H1 (cell line): Measurements from ENCODE around the gene HORMAD2. TPM values are rescaled to one million over a fixed set of nuclear protein-coding genes. Genes with fewer than 3 reads are reported as not detected.

Source experiments
- CTCF ChIA-PET: fragments of 300-600 bp; sonication (Branson Sonifier 250); formaldehyde crosslinking; loops from one replicate; lab custom pipeline; 2021; ENCODE audit not compliant: partially characterized antibody; lab: Charles Lee
- POLR2A ChIA-PET: fragments of 300-600 bp; sonication (Branson Sonifier 250); formaldehyde crosslinking; loops from one replicate; lab custom pipeline; 2021; ENCODE audit warnings: inconsistent platforms; ENCODE audit not compliant: partially characterized antibody; lab: Charles Lee
- DNase-seq, 2 experiments: peaks; one replicate each; pipeline versions ENCODE4 v3.0.0 to v3.0.0-alpha.2; 2010 to 2022; ENCODE audit warnings: low spot score in 2 of 2, low read depth in 1 of 2, mixed read lengths in 1 of 2
- FAIRE-seq: peaks from 2 replicates; lab custom pipeline; 2011; peaks lifted over from hg19 to GRCh38; lab: Jason Lieb, UNC
- H2AFZ ChIP-seq: 2 replicates; pipeline ENCODE4 v1.8.1; 2012; ENCODE audit warnings: low read length, inconsistent platforms
- H2AK5ac ChIP-seq: 2 replicates; pipeline ENCODE4 v1.6.1; 2013; ENCODE audit warnings: low read depth, low read length
- H2BK120ac ChIP-seq: replicated peaks from 2 replicates; pipeline ENCODE3; 2013; ENCODE audit warnings: low read depth, low read length, inconsistent platforms
- H2BK12ac ChIP-seq: 2 replicates; pipeline ENCODE4 v1.6.1; 2013; ENCODE audit warnings: low read depth, low read length
- H2BK15ac ChIP-seq: 2 replicates; pipeline ENCODE4 v1.6.1; 2013; ENCODE audit warnings: low read length
- H2BK20ac ChIP-seq: 2 replicates; pipeline ENCODE4 v1.6.1; 2013; ENCODE audit warnings: low read length
- H2BK5ac ChIP-seq: 2 replicates; pipeline ENCODE4 v1.6.1; 2013; ENCODE audit warnings: low read depth, low read length
- H3K14ac ChIP-seq: 2 replicates; pipeline ENCODE4 v1.6.1; 2013; ENCODE audit warnings: inconsistent platforms; ENCODE audit not compliant: insufficient read length
- H3K18ac ChIP-seq: 2 replicates; pipeline ENCODE4 v1.6.1; 2013; ENCODE audit warnings: low read length; ENCODE audit errors: extremely low read depth
- H3K23ac ChIP-seq: 2 replicates; pipeline ENCODE4 v1.6.1; 2013; ENCODE audit warnings: inconsistent platforms; ENCODE audit not compliant: insufficient read length
- H3K23me2 ChIP-seq: 2 replicates; pipeline ENCODE4 v1.6.1; 2013; ENCODE audit warnings: low read depth, low read length
- H3K27ac ChIP-seq: 2 replicates; pipeline ENCODE4 v1.6.1; 2011; ENCODE audit warnings: low read depth, low read length, inconsistent platforms
- H3K27me3 ChIP-seq, 4 experiments: replicated peaks in 1 of 4; 1 replicate in 1 of 4; 2 replicates in 3 of 4; pipeline versions ENCODE4 v1.6.1 to v1.8.1; 2011 to 2013; ENCODE audit warnings: low read length in 3 of 4, mild to moderate bottlenecking in 3 of 4, inconsistent platforms in 2 of 4, mixed read lengths in 2 of 4, moderate library complexity in 1 of 4; ENCODE audit not compliant: control insufficient read depth in 3 of 4, insufficient read depth in 3 of 4; ENCODE audit errors: extremely low read depth in 1 of 4
- H3K36me3 ChIP-seq, 4 experiments: 2 replicates each; pipeline versions ENCODE4 v1.6.1 to v1.8.1; 2011 to 2013; ENCODE audit warnings: mild to moderate bottlenecking in 4 of 4, low read length in 3 of 4, moderate library complexity in 2 of 4, control low read depth in 1 of 4, inconsistent platforms in 1 of 4; ENCODE audit not compliant: insufficient read depth in 4 of 4, control insufficient read depth in 2 of 4
- H3K4ac ChIP-seq: replicated peaks from 2 replicates; pipeline ENCODE3; 2013; ENCODE audit warnings: low read length, low read depth, mixed read lengths, inconsistent platforms; ENCODE audit not compliant: insufficient read length
- H3K4me1 ChIP-seq, 4 experiments: replicated peaks in 1 of 4; 1 replicate in 1 of 4; 2 replicates in 3 of 4; pipeline versions ENCODE4 v1.6.1 to v1.8.1; 2011 to 2013; ENCODE audit warnings: low read length in 3 of 4, inconsistent platforms in 2 of 4, mixed read lengths in 1 of 4; ENCODE audit not compliant: insufficient read depth in 4 of 4, control insufficient read depth in 3 of 4
- H3K4me2 ChIP-seq, 2 experiments: 2 replicates each; pipeline versions ENCODE4 v1.6.1 to v1.8.1; 2011 to 2013; ENCODE audit warnings: low read depth in 2 of 2, low read length in 2 of 2, control low read depth in 1 of 2, inconsistent platforms in 1 of 2, mild to moderate bottlenecking in 1 of 2; ENCODE audit not compliant: insufficient read depth in 1 of 2
- H3K4me3 ChIP-seq, 4 experiments: fragments of 200-600, 300-600 bp in 1 of 4; sonication (generic), shearing (Covaris generic), sonication (Bioruptor Twin) in 1 of 4; 2 replicates each; pipeline versions ENCODE4 v1.5.1 to v1.8.1; 2011 to 2016; ENCODE audit warnings: low read length in 4 of 4, low read depth in 3 of 4, control low read depth in 2 of 4, inconsistent platforms in 2 of 4, mild to moderate bottlenecking in 2 of 4, mixed read lengths in 1 of 4, moderate library complexity in 1 of 4; ENCODE audit not compliant: insufficient read depth in 2 of 4; ENCODE audit errors: extremely low read depth in 1 of 4
- H3K56ac ChIP-seq: replicated peaks from 2 replicates; pipeline ENCODE3; 2013; ENCODE audit warnings: low read depth, mild to moderate bottlenecking, mixed read lengths, low read length, inconsistent platforms; ENCODE audit not compliant: insufficient read length
- H3K79me1 ChIP-seq: 2 replicates; pipeline ENCODE4 v1.6.1; 2013; ENCODE audit warnings: low read depth, low read length, control low read depth
- H3K79me2 ChIP-seq, 2 experiments: 2 replicates each; pipeline versions ENCODE4 v1.6.1 to v1.8.1; 2012 to 2013; ENCODE audit warnings: low read length in 2 of 2, mild to moderate bottlenecking in 2 of 2, inconsistent platforms in 1 of 2; ENCODE audit not compliant: insufficient read depth in 2 of 2, control insufficient read depth in 1 of 2
- H3K9ac ChIP-seq, 4 experiments: replicated peaks in 1 of 4; 1 replicate in 1 of 4; 2 replicates in 3 of 4; pipeline versions ENCODE4 v1.6.1 to v1.8.1; 2011 to 2013; ENCODE audit warnings: low read depth in 3 of 4, low read length in 3 of 4, control low read depth in 2 of 4, mild to moderate bottlenecking in 2 of 4, moderate library complexity in 2 of 4, inconsistent platforms in 1 of 4; ENCODE audit errors: extremely low read depth in 1 of 4
- H3K9me3 ChIP-seq, 2 experiments: 2 replicates each; pipeline versions ENCODE4 v1.6.1 to v1.8.1; 2012 to 2013; ENCODE audit warnings: mild to moderate bottlenecking in 2 of 2, moderate library complexity in 2 of 2, control low read depth in 1 of 2, inconsistent platforms in 1 of 2, low read depth in 1 of 2, low read length in 1 of 2, mixed read lengths in 1 of 2; ENCODE audit not compliant: insufficient read depth in 2 of 2
- H4K20me1 ChIP-seq, 2 experiments: replicated peaks in 1 of 2; 2 replicates each; pipeline versions ENCODE3 to v1.8.1; 2011 to 2013; ENCODE audit warnings: inconsistent platforms in 2 of 2, low read length in 2 of 2, mild to moderate bottlenecking in 1 of 2; ENCODE audit not compliant: insufficient read depth in 2 of 2, control insufficient read depth in 1 of 2
- H4K5ac ChIP-seq: 2 replicates; pipeline ENCODE4 v1.6.1; 2013; ENCODE audit warnings: low read length, low read depth, mixed read lengths, inconsistent platforms; ENCODE audit not compliant: insufficient read length
- H4K8ac ChIP-seq: 2 replicates; pipeline ENCODE4 v1.8.0; 2013; ENCODE audit warnings: mild to moderate bottlenecking, moderate library complexity, low read length, inconsistent platforms; ENCODE audit not compliant: insufficient read depth; ENCODE audit errors: extremely low read depth
- H4K91ac ChIP-seq: replicated peaks from 2 replicates; pipeline ENCODE3; 2013; ENCODE audit warnings: low read length, mixed read lengths, inconsistent platforms; ENCODE audit not compliant: insufficient read length
- EGR1 ChIP-seq: IDR thresholded peaks from 2 replicates; pipeline ENCODE4 v1.6.1; 2011; ENCODE audit warnings: low read depth, low read length, borderline replicate concordance
- EZH2 ChIP-seq: fragments of 200-600 bp; sonication (generic); IDR thresholded peaks from 2 replicates; pipeline ENCODE4 v1.7.1; 2012; ENCODE audit warnings: low read depth, mild to moderate bottlenecking, moderate library complexity, low read length, inconsistent platforms; ENCODE audit not compliant: severe bottlenecking
- POU5F1 ChIP-seq: IDR thresholded peaks from 2 replicates; pipeline ENCODE4 v1.6.1; 2011; ENCODE audit warnings: low read depth, mild to moderate bottlenecking, low read length, moderate library complexity
- SP2 ChIP-seq: IDR thresholded peaks from 2 replicates; pipeline ENCODE4 v1.6.1; 2012; ENCODE audit warnings: mild to moderate bottlenecking, low read length, inconsistent platforms
- ZNF274 ChIP-seq: IDR thresholded peaks from 2 replicates; pipeline ENCODE4 v1.7.0; 2012; ENCODE audit warnings: low read length, borderline replicate concordance; ENCODE audit errors: extremely low read depth
- WGBS, 2 experiments: shearing (Covaris generic) in 1 of 2; methylation state at CpG; one replicate each; pipeline versions ENCODE4 v1.1.6 to v1.1.7; 2013 to 2015; ENCODE audit warnings: low lambda C conversion rate in 2 of 2, mixed read lengths in 2 of 2, inconsistent platforms in 1 of 2, low coverage in 1 of 2, missing lambda C conversion rate in 1 of 2; ENCODE audit not compliant: insufficient replicate concordance in 2 of 2, insufficient coverage in 1 of 2, insufficient read length in 1 of 2; ENCODE audit errors: extremely low coverage in 1 of 2, missing lambda C conversion rate in 1 of 2; 5-methylcytosine and 5-hydroxymethylcytosine counted together
- polyA plus RNA-seq, 7 experiments: library from polyadenylated mRNA; depleted of rRNA in 3 of 7; stranded (reverse) in 5 of 7; unstranded in 2 of 7; fragments of >200 nt in 5 of 7; fragments of 200-250 nt in 2 of 7; gene quantifications; 1 replicate in 5 of 7; 2 replicates in 1 of 7; 4 replicates in 1 of 7; pipeline versions ENCODE4 v1.2.1 to v1.2.3, GENCODE V29; 2011 to 2013; ENCODE audit warnings: missing spikeins in 2 of 7, mixed read lengths in 2 of 7
- total RNA-seq: library from RNA; stranded (reverse); fragmentation: NEBNext Ultra II Directional; extraction: Animal tissue kit (Norgen Biotek cat#: 25700); gene quantifications from 2 replicates; pipeline ENCODE4 v1.2.1, GENCODE V29; 2021

HORMAD2 gene
- total and polyA plus RNA-seq, 2 of the 8 experiments (the other 6 are each of a cell fraction or from before 2014, with no cell fraction given): 0.03 TPM; not detected in 1

GRCh38 chr22:30044369-30044768 is 35.9 kb upstream of the HORMAD2 start:
- FAIRE-seq: no peak
- WGBS, 2 experiments: 87% methylated on average over 3 of the region's 3 CpGs; no CpG with 5 or more reads in 1 of the 2 experiments
- POLR2A ChIA-PET: interaction anchor here (0.5 to 1.2 kb wide), 2 partner anchors 11 to 162 kb away, joined by 3 read pairs; no protein-coding TSS in a partner anchor

More at GRCh38 chr22:30044369-30044768, 35.9 kb upstream of the HORMAD2 start:
- H3K27me3 ChIP-seq: no peaks in the 10 kb centered on the region
- no peaks in the 10 kb centered on the region for H3K23me2 ChIP-seq
- no peak overlapping the region for H3K4me2 ChIP-seq
- no peak overlapping the region for H4K5ac ChIP-seq
- no peak overlapping the region for H2BK15ac ChIP-seq
- CTCF ChIA-PET: interaction anchor here (1.0 kb wide), 1 partner anchor 10 kb away, joined by 3 read pairs; no protein-coding TSS in a partner anchor
- DNase-seq: no peak
- no peak overlapping the region for H2BK5ac ChIP-seq
- H2BK120ac ChIP-seq: no peak overlapping the region
- TF ChIP-seq ZNF274 (no peak), EZH2 (no peak), EGR1 (no peak), SP2 (no peak), POU5F1 (no peak)
- no peak overlapping the region for H3K4ac ChIP-seq
- H2AFZ ChIP-seq: no peak overlapping the region
- no peaks in the 10 kb centered on the region for H3K9me3 ChIP-seq
- H3K23ac ChIP-seq: no peak overlapping the region
- H3K4me1 ChIP-seq: no peaks in the 10 kb centered on the region
- H3K79me2 ChIP-seq: no peaks in the 10 kb centered on the region
- no peak overlapping the region for H4K91ac ChIP-seq
- no peak overlapping the region for H2BK12ac ChIP-seq
- no peak overlapping the region for H3K4me3 ChIP-seq
- H3K14ac ChIP-seq: no peak overlapping the region
- no peak overlapping the region for H3K9ac ChIP-seq
- H3K56ac ChIP-seq: no peak overlapping the region
- no peaks in the 10 kb centered on the region for H3K79me1 ChIP-seq
- H2AK5ac ChIP-seq: no peak overlapping the region
- no peak overlapping the region for H4K8ac ChIP-seq
- no peaks in the 10 kb centered on the region for H4K20me1 ChIP-seq
- H3K36me3 ChIP-seq: no peaks in the 10 kb centered on the region
- H3K27ac ChIP-seq: no peak overlapping the region
- no peak overlapping the region for H3K18ac ChIP-seq
- H2BK20ac ChIP-seq: no peak overlapping the region
